Activated CD4-positive, alpha-beta T cell treated with anti-CD3 and anti-CD28 coated beads, Interleukin-10, Interleukin-2, amounts not matched to agents 100 ng/mL and 50 ng/mL, durations not matched to agents 16 hours and 8 hours (primary cell): Measurements from ENCODE around the gene NEU1.
"Not testable (repeated sequence)": the region's sequence is repeated elsewhere in the genome, so short reads cannot be mapped to it uniquely, and the experiment has no call there.

ENCODE experiments used
- DNase-seq: peaks from one replicate; pipeline ENCODE4 v3.0.0-alpha.2; 2020

NEU1 gene

DNA sequence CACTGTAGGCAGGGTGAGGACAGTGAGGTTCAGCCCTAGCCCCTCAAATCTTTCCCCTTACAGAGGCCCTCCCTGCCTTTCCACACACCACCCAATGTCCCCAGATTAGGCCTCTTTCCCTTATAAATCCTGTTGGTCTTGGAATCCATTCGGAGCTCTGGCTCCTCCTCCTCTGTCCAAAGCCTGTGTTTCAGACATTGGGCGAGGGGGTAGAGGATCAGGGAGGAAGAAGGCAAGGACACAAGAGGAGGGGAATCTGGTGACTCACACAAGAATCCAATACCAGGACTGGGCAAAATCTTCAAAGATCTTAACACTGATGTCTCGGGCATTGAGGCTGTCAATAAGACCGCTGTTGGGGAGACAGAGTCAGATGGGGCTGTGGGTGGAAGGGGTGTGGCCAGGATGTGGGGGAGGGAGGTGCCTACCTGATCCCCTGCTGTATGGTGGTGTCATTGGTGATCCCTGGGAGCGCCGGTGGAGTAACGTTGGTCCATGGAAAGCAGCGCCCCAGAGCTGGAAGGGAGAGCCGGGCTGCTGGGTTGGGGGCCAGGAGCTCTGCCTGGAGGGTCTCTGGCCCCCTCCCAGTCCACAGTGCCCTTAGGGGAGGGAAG lies 8.5 kb upstream of the NEU1 start:
- no peak for DNase-seq

DNA sequence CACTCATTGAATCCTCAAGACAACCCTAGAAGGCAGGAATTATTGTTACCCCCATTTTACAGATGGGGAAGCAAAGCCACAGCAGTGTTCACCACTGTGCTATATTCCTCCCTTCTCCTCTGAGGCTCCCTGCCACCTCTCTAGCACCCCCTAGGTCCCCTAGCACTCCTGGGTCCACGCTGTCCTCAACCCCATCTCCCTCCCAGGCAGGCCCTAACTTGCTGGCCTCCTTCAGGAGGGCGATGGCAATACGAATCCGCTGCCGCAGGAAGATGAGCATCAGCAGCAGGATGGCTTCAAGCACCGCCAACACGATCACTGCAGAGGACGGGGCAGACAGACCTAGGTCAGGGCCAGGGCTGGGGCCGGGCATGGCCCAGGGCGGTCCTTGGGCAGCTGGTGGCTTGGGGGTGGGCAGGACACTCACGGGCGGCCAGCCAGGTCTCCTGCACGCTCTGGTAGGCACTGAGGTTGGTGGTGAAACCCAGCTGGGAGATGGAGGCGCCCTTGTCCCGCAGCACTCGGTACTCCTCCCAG lies 7.8 kb upstream of the NEU1 start:
- peak; percentile 11 for DNase-seq

- no peak for DNase-seq
These were observed 6.7 kb upstream of the NEU1 start for GRCh38 chr6:31869343-31869742.

GRCh38 chr6:31868658-31868971 lies 6.0 kb upstream of the NEU1 start:
- not testable (repeated sequence) for DNase-seq

DNA sequence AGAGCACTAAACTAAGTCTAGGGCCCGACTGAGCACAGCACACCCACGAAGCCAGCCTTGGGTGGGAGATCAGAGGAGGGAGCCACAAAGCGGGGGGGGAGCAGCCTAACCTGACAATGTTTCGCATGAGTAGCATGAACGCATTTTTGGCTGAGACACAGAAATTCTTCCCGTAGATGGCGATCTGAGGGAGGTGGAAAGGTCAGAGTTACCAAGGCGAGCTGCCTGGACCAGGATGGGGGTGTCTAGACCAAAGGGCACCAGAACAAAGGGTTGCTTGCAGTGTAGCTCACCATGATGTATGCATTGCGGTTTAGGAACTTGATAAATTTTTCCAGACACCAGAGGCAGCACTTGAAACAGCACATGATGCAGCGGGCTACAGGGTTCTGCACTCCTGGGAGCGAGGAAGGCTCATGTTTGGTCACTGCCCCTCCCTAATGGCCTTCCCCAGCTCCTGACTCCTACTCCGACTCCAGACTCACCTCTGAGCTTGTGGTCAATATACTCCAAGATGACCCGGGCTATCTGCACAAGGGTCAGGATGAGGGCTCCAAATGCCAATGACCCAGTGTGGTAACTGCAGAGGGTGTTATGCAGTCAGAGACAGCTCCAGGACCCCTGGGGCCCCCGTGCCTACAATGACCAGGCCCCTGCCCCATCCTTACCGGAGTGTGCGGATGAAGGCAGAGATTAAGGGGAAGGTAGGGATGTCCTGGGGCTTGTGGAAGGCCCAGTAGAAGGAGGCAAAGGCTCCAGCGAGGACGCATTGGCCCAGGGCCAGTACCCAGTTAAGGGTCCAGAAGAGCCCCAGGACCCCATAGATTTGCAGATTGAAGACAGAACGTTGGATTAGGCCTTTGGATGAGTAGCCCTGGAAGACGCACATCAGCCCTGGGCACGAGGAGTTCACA lies 2.8 kb upstream of the NEU1 start:
- no peak for DNase-seq

GRCh38 chr6:31864818-31865204 lies 2.2 kb upstream of the NEU1 start:
- DNase-seq = no peak

- DNase-seq = not testable (repeated sequence)
These were observed 1.5 kb upstream of the NEU1 start for GRCh38 chr6:31864123-31864562.

GRCh38 chr6:31861919-31862343 lies 690 bp downstream of the NEU1 start:
- no peak for DNase-seq

DNA sequence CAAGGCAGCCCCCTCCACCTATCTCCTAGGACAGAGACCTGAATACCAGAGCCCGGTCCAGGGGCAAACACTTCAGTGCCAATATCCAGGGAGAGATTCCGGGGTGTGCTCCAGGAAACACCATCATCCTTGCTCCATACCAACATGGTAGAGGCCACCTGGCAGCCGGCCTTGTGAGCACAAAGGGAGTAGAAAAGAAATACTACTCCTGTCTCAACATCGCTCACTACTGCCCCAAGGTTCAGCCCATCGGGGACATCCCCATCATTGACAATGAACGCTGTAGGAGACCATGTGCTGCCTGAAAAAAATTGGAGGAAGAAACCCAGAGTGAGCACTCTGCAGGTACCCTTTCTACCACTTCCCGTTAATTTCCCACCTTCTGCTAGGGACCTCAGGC lies 1.5 kb downstream of the NEU1 start:
- DNase-seq = no peak

- DNase-seq = no peak
These were observed 2.3 kb downstream of the NEU1 start for GRCh38 chr6:31860349-31860748.

DNA sequence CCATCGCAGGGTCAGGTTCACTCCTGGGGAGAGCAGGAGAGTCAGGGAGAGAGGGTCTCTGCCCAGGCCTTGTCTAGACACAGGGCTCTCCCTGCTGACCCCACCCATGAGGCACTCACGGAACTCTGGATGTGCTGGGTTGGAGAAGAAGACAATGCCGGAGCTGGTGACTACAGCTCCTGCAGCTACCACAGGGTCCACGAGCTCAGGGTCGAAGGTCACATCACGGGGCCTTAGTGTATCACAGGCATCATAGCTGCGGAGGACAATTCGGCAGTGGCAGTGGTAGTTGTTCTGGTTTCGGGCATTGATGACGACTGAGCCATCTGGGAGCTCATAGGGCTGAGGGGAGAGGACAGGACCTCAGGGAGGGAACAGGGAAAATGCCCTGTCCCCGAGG lies 2.7 kb downstream of the NEU1 start:
- no peak for DNase-seq

GRCh38 chr6:31858707-31859106 lies 3.9 kb downstream of the NEU1 start:
- DNase-seq = no peak

DNA sequence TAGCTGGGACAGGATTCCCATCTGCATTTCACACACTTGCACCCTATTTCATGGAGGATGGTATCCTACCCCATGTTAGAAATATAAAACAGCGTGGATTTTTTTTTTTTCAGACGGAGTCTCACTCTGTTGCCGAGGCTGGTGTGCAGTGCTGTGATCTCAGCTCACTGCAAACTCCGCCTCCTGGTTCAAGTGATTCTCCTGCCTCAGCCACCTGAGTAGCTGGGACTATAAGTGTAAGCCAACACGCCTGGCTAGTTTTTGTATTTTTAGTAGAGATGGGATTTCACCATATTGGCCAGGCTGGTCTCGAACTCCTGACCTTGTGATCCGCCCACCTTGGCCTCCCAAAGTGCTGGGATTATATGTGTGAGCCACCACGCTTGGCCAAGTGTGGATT lies 4.8 kb downstream of the NEU1 start:
- not testable (repeated sequence) for DNase-seq

GRCh38 chr6:31851980-31852718 lies 10.5 kb downstream of the NEU1 start:
- DNase-seq = not testable (repeated sequence)

GRCh38 chr6:31851485-31851832 lies 11.2 kb downstream of the NEU1 start:
- DNase-seq = no peak

DNA sequence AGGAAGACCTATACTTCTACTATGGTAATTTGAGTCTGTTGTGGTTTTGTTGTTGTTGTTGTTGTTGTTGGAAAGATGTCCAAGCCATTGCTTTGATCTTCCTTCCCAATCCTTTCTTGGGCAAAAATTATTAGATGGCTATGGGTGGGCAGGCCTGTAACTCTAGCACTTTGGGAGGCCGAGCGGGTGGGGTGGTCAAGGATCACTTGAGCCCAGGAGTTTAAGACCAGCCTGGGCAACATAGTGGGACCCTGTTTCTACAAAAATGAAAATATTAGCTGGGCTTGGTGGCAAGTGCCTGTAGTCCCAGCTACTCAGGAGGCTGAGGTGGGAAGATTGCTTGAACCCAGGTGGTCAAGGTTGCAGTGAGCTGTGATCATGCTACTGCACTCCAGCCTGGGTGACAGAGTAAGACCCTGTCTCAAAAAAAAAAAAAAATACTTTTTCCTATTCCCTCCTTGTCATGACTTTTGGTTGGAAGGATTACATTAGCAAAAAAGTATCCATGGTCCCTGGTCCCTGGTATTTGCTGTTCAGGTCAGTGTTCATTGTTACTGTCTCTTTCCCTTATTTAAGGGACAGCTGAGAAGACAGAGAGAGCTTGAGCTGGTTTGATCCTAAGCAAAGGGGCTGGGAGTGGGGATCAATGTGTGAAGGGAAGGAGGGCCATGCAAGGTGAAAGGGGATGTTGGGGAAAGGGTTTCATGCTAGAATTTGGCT lies 11.7 kb downstream of the NEU1 start:
- DNase-seq = no peak

GRCh38 chr6:31847276-31847978 lies 15.2 kb downstream of the NEU1 start:
- DNase-seq = no peak

GRCh38 chr6:31844507-31844906 lies 18.1 kb downstream of the NEU1 start:
- DNase-seq = no peak

GRCh38 chr6:31842053-31842452 lies 20.6 kb downstream of the NEU1 start:
- DNase-seq = no peak

DNA sequence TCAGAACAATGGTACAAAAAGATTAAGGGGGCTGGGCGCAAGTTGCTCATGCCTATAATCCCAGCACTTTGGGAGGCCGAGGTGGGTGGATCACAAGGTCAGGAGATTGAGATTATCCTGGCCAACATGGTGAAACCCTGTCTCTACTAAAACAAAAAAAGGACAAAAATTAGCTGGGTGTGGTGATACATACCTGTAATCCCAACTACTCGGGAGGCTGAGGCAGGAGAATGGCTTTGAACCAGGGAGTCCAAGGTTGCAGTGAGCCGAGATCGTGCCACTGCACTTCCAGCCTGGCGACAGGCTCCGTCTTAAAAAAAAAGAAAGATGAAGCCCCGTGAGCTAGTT lies 22.9 kb downstream of the NEU1 start:
- not testable (repeated sequence) for DNase-seq

GRCh38 chr6:31838968-31839367 lies 23.7 kb downstream of the NEU1 start:
- no peak for DNase-seq

GRCh38 chr6:31838114-31838553 lies 24.5 kb downstream of the NEU1 start:
- DNase-seq = not testable (repeated sequence)
